ENCODE measurements around the gene FER.

FER gene

DNA sequence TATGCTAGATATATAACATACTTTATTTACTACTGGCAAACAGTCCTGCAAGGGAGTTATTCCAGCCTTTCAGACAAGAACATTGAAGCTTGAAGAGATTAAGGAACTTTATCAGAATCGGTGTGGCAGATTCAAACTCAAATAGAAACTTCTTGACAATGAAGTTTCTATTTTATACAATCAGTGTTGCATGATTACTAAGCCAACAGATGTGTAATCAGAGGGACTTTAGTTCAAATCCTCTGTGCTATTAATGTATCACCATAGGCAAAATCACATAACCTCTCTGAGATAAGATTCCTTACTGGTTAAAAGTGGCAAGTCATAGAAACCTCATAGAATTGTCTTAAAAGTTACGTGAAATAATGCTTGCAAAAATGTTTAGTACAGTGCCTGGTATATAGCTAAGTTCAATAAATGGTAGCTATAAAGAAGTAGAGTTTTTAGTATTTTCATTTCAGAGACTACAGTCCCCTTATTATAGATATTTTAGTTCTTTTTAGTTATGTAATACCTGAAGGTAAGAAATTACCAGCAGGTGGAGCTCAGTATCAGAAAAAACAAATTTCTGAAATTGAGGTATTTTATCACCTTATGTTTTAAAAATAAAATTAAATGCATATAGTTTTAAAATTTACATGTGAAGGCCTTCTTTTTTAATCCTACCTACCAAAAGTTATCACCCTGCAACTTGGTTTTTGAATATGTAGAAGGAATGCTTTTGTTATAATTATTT lies 172.1 kb downstream of the FER start:
- in situ Hi-C loops (cut with HindIII; ENCODE audit: low pct_ligation_motif_present, low pct_unique_long_range_greater_than_20kb, low sequenced_read_pairs) = no loop called here
- no peak for DNase-seq

DNA sequence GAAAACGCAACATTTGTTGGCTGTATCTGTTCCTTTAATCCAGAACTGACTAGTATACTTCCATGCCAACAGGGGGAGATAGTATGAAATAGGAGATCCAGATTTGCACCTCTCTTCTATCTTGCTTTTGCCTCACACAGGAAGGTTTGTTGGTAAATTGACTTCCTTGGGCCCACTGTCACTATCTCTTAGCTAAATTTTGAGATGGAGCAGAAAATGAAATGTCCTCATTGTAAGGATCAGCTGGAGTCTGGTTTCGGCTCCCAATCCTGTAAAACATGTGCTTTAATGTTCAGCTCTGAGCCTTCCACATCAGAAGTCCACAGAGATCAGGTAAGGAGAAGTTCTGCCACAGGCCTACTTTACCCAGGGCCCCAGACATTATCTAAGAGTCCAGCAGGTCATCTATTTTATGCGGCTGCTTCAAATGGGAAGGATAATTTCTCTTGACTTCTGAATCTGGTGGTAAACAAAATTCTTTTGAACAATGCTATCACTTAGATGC lies 176.8 kb downstream of the FER start:
- no peak for DNase-seq
- in situ Hi-C loops (cut with HindIII; ENCODE audit: low pct_ligation_motif_present, low pct_unique_long_range_greater_than_20kb, low sequenced_read_pairs) = no loop called here

DNA sequence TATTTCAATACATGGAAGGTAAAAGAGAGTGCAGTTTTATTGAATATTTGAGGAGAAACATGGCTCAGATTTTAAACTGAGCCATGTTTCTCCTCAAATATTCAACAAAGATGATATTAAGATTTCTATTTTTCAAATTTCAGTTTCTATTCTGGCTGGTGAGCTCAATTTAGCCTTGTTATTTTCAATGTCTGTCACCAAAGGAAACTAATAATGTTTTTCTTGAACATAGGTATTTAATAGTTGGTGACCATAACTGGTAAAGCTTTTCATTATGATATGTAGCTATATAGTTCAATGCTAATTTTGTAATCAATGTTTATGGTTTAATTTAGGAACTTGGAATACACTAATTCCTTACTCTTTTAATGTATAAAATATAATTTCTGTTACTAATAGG lies 177.4 kb downstream of the FER start:
- no peak for DNase-seq
- in situ Hi-C loops (cut with HindIII; ENCODE audit: low pct_ligation_motif_present, low pct_unique_long_range_greater_than_20kb, low sequenced_read_pairs) = no loop called here

DNA sequence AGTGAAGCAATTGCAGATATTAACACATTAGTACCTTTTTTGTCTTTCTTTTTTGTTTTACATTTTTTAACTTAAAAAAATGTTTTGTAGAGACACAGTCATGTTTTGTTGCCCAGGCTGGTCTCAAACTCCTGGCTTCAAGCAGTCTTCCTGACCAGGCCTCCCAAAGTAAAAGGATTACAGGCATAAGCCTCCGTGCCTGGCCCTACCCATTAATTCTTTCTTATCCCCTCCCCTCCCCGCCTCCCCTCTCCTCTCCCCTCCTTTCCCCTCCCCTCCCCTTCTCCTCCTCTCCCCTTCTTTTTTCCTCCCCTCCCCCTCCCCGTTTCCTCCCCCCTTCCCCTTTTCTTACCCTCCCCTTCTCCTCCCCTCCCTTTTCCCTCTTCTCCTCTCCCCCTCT lies 182.4 kb downstream of the FER start:
- in situ Hi-C loops (cut with HindIII; ENCODE audit: low pct_ligation_motif_present, low pct_unique_long_range_greater_than_20kb, low sequenced_read_pairs) = no loop called here
- DNase-seq = no peak

DNA sequence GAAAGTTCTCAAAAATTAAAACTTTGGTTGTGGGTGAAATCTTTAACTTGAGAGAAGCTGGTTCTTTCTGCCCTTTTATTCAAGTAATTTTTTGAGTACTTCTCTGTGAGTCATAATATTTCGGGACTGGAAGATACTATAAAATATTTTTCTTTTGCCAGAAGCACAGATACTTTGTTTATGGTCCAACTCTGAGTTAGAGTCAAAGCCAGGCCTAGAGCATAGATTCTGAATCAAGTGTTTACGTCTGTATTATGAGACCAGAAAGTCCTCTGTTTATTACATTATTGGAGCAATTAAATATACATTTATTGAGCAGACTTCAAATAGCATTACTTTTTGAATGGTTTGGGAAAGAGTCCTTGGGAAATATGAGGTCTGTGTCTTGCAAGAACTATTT lies 187.9 kb downstream of the FER start:
- no peak for DNase-seq
- in situ Hi-C loops (cut with HindIII; ENCODE audit: low pct_ligation_motif_present, low pct_unique_long_range_greater_than_20kb, low sequenced_read_pairs) = no loop called here

DNA sequence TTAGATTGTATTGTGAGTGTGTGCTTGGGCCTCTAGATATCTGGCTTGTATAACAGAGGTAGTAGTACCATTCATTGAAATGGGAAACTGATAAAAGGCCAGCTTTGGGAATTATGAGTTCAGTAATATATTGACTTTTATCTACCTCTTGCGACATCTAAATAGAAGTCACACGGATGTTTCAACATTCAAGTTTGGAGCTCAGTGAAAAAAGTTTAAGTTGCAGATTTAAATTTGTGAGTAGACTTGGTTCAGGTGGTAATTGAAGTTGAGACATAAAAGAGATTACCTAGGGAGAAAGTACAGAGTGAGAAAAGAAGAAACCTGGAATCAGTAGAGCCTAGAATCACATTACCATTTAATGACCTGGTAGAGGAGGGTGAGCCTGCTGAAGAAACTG lies 189.5 kb downstream of the FER start:
- no peak for DNase-seq
- in situ Hi-C loops (cut with HindIII; ENCODE audit: low pct_ligation_motif_present, low pct_unique_long_range_greater_than_20kb, low sequenced_read_pairs) = no loop called here

DNA sequence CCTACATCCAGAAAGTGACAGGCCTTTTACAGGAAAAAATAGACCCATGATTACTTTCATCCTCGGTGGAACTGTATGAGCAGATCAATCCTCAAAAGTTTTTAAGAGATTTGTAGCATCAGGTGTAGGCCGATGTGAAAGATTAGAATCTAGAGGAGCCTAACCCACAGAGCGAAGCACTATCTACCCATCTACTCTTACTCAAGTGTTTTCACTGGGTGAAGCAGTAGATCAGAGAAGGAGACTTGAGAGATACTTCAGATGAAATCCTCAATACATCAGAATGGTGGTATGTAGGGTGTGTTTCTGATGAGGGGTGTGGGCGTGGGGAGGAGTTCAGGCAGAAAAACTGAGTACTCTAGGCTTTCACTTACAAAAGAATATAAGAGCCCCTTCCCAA lies 192.8 kb downstream of the FER start:
- in situ Hi-C loops (cut with HindIII; ENCODE audit: low pct_ligation_motif_present, low pct_unique_long_range_greater_than_20kb, low sequenced_read_pairs) = no loop called here
- no peak for DNase-seq

DNA sequence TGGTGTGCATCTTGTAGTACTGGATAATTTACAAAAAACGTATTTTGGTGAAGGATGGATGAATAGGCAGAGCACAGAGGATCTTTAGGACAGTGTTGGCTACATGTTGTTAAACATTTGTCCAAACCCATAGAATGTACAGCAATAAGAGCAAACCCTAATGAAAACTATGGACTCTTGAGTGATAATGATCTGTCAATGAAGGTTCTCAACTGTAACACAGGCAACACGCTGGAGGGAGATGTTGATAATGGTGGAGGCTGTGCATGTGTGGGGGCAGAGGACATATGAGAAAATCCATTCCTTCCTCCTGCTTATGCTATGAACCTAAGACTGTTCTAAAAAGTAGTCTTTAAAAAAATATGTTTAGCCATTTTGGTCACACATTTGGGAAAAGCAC lies 194.0 kb downstream of the FER start:
- DNase-seq = no peak
- in situ Hi-C loops (cut with HindIII; ENCODE audit: low pct_ligation_motif_present, low pct_unique_long_range_greater_than_20kb, low sequenced_read_pairs) = no loop called here

DNA sequence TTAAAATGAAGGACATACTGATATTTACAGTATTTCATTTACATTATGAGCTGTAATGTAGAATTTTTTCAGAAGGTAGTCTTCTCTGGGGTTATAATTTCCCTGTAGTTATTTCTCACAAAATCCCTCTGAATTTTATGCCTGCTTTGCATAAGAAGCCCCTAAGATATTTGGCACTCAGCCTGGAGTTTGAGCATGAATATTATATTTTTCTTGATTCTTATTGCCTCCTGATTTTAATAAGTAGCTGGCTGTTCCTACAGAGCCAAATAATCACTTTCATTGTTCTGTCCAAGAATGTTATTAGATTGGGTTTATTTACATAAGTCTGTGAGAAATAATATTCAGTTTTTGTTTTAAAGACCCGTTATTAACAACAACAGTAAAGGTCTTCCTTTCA lies 195.0 kb downstream of the FER start:
- in situ Hi-C loops (cut with HindIII; ENCODE audit: low pct_ligation_motif_present, low pct_unique_long_range_greater_than_20kb, low sequenced_read_pairs) = no loop called here
- no peak for DNase-seq

DNA sequence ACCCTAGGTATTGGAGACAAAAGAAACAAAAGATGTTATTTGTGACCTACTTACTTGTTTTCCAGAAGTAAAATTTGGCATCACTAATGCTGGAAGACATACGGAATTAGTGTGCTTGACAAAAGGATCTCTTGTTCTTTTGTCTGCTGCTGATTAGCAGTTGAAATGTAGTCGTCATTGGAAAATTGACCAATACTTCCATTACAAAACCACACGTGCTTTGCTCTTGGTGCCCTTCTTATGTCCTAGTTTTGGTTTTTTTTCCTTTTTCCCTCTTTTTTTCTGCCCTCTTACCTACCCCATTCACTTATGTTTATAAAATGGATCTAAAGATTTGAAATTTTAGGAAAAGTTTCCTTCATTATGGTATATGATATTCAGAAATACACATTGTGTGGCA lies 197.4 kb downstream of the FER start:
- no peak for DNase-seq
- in situ Hi-C loops (cut with HindIII; ENCODE audit: low pct_ligation_motif_present, low pct_unique_long_range_greater_than_20kb, low sequenced_read_pairs) = no loop called here

DNA sequence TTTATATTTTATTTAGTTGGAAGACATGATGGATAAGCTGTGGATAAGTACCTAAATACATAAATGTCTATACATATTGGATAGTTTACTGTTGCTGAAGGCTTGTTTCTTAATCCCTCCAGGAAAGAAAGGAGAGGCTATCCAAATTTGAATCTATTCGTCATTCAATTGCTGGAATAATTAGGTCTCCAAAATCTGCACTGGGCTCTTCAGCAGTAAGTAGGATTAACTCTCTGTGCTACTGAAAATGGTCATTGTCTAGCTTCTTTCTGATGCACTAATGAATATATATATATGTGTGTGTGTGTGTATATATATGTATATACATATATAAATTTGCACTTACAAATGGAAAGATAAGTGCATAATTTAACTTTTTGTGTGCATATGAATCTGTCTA lies 198.3 kb downstream of the FER start:
- in situ Hi-C loops (cut with HindIII; ENCODE audit: low pct_ligation_motif_present, low pct_unique_long_range_greater_than_20kb, low sequenced_read_pairs) = no loop called here
- DNase-seq = no peak

DNA sequence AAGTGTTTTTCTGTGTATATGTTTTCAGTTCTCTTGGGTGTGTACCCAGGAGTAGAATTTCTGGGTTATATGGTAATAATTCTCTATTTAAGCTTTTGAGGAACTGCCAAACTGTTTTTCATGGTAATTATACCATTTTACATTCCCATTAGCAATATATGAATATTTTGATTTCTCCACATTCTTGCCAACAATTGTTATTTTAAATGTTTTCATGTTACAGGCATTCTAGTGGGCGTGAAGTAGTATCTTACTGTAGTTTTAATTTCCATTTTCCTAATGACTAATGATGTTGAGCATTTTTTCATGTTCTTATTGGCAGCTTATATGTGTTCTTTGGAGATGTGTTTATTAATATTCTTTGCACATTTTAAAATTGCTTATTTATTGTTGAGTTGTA lies 199.5 kb downstream of the FER start:
- in situ Hi-C loops (cut with HindIII; ENCODE audit: low pct_ligation_motif_present, low pct_unique_long_range_greater_than_20kb, low sequenced_read_pairs) = no loop called here
- DNase-seq = no peak

DNA sequence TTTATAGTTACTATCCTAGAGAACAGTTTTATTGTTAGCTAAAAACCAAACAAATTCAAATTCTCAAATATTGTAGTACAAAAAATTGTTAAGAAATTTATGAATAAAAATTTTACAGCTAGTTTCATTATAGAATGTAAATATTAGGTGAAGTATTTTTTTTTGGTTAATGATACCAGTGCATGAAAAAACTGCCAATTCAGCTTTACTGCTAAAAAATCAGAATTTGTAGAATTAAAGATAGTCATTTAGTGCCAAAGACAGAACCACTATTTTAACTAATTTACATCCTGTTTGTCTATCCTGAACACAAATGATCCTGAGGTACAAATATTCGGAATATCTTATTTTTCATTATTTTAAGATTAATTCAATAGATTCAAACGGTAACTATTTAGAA lies 202.6 kb downstream of the FER start:
- in situ Hi-C loops (cut with HindIII; ENCODE audit: low pct_ligation_motif_present, low pct_unique_long_range_greater_than_20kb, low sequenced_read_pairs) = no loop called here
- no peak for DNase-seq

DNA sequence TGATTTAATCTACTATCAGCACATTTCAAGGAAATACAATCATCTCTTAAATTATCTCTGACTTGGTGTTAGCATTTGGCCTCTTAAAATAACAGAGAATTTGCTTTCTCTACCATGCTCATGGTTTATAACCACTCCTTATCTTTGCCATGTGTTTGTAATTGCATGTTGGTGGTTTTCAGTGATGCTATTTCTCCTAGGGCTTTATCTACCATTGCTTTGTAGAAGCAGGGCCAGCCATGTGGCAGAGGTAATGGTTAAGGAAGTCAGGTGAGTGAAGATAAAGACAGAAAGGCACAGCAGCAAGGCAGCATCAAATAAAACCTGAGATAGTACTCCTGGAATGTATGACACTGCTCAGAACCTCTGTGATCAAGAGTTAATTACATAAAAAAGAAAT lies 206.2 kb downstream of the FER start:
- no peak for DNase-seq
- in situ Hi-C loops (cut with HindIII; ENCODE audit: low pct_ligation_motif_present, low pct_unique_long_range_greater_than_20kb, low sequenced_read_pairs) = no loop called here

DNA sequence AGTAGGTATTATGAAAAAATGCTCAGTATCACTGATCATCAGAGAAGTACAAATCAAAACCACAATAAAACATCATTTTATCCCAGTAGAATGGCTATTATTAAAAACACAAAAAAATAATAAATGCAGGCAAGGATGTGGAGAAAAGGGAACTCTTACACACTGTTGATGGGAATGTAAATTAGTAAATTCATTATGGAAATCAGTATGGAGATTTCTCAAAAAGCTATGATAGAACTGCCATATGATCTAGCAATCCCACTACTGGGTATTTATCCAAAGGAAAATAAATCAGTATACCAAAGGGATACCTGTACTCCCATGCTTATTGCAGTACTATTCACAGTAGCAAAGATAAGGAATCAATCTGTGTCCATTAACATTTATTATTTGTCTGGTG lies 209.6 kb downstream of the FER start:
- DNase-seq = no peak
- in situ Hi-C loops (cut with HindIII; ENCODE audit: low pct_ligation_motif_present, low pct_unique_long_range_greater_than_20kb, low sequenced_read_pairs) = no loop called here

DNA sequence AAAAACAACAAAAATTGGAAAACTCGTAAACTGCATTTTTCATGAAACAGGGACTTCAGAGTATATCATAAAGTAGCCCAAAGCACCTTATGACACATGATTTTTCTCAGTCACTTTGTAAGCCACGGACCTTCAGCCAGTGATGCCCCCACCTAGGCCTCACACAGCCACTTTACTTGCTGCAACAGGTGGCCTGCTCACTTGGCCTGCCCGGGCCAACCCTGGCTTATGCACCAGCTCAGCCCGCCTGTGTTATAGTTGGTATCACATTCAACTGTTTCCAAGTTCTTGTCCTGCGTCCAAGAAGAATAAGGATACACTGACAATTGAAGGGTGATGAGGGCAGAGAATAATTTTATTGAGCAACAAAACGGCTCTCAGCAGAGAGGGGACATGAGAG lies 219.2 kb downstream of the FER start:
- DNase-seq = no peak
- in situ Hi-C loops (cut with HindIII; ENCODE audit: low pct_ligation_motif_present, low pct_unique_long_range_greater_than_20kb, low sequenced_read_pairs) = no loop called here

DNA sequence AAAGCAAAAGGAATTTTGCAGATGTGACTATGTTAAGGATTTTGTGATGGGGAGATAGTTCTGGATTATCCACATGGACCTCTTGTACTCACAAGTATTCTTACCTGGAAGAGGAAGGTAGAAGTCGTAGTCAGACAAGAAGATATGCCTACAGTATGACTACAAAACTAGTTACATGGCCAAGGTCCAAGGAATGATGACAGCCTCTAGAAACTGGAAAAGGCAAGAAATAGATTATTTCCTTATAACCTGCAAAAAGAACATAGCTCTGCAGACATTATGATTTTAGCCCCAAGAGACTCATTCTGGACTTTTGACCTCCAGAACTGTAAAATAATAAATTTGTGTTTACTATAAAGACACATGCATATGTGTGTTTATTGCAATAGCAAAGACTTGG lies 226.9 kb downstream of the FER start:
- in situ Hi-C loops (cut with HindIII; ENCODE audit: low pct_ligation_motif_present, low pct_unique_long_range_greater_than_20kb, low sequenced_read_pairs) = no loop called here
- DNase-seq = no peak

DNA sequence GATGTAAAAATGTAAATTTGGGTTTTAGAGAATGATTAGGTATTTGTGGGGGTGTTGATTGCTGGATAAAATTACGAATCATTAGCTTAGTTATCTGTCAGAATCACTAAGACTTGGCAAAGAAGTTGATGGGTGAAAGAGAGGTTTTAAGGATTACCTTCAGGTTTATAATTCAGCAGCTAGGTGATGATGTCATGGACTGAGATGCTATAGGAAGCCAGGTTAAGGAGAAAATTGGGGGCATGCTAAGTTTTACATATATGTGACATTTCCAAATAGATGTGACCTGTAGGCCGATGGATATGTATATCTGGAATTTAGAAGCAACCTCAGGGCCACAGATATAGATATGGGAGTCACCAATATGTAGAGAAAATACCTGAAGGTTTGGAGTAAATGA lies 228.0 kb downstream of the FER start:
- in situ Hi-C loops (cut with HindIII; ENCODE audit: low pct_ligation_motif_present, low pct_unique_long_range_greater_than_20kb, low sequenced_read_pairs) = no loop called here
- no peak for DNase-seq

DNA sequence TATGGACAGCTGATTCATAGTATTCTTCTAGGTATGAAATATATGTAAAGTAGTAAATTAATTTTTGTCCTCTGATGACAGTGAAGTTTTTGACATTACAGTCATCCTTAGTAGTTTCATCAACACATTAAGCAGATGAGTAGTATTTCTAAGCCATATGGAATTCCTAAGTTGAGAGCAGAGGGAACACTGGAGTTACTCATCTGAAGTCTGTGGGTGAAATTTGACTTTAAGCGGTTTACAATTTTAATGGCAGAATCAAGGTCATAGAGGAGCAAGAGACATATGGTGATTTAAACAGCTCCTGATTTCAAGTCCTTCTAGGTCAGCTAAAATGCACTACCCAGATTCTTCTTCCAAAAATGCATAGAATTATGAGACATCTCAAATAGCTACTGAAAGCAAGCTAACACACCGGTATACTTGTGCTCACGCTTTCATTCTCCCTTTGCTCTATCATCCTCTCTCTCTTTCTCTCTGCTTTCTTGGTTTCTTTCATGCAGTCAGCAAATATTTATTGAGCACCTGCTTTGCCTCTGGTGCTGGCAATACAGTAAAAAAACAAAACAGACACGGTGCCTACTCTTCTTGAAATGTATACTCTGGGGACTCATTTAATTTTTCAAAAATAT lies 235.9 kb downstream of the FER start:
- DNase-seq = no peak
- in situ Hi-C loops (cut with HindIII; ENCODE audit: low pct_ligation_motif_present, low pct_unique_long_range_greater_than_20kb, low sequenced_read_pairs) = no loop called here

DNA sequence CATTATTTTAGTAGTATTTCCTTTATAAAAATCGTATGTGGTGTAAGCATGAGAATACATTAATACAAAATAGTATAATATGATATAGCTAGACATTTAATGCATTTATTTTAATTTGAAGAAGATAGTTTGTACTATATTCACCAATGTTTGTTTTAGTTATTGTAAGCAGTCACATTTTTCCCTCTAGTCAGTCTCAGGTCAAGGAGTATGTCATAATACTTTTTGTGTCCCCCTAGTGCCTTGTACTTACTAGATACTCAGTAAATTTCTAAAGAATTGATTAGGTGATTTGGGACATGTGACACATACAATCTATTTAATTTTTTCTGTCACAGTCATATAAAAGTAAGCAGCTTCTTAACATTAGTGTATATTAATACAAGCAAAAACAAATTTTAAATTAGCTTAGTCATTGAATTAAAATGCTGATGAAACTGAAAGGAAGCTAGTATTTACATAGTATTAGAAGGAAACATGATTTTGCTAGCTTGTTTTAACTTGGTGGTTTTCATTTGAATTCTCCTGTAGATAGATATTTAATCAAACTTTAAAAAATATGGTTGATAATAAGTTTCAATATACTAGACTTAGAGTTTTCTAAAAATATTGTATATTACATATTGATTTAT lies 242.2 kb downstream of the FER start:
- DNase-seq = no peak
- in situ Hi-C loops (cut with HindIII; ENCODE audit: low pct_ligation_motif_present, low pct_unique_long_range_greater_than_20kb, low sequenced_read_pairs) = no loop called here

Measured in ACHN (cell line).